HG03442 (cell line): ENCODE measurements around the gene C9orf152.
"Not testable (repeated sequence)": the region's sequence is repeated elsewhere in the genome, so short reads cannot be mapped to it uniquely, and the experiment has no call there.

Source experiments
- ATAC-seq: cut with Tn5 transposase; IDR thresholded peaks from one replicate; pipeline ENCODE4 v1.9.1; 2021; ENCODE audit warnings: mild to moderate bottlenecking, moderate library complexity; ENCODE audit not compliant: unreplicated experiment

C9orf152 gene

GRCh38 chr9:110208031-110208430, at the start of gene C9orf152:
C9orf152 (minus strand) TSS chr9:110208159; CDS start chr9:110207579, 580 bp downstream.
- no peak for ATAC-seq

GRCh38 chr9:110257097-110257841, 49.3 kb upstream of the C9orf152 start:
- peak; percentile 2 for ATAC-seq

GRCh38 chr9:110256380-110257096, 48.6 kb upstream of the C9orf152 start, which contains the start of gene TXN:
TXN (minus strand) TSS chr9:110256507; CDS start chr9:110256435, 72 bp downstream.
- peak; percentile 66 for ATAC-seq

- ATAC-seq: peak; percentile 16
Measured at GRCh38 chr9:110255463-110256379, 47.8 kb upstream of the C9orf152 start.

- ATAC-seq: no peak
Measured at GRCh38 chr9:110255034-110255462, 47.1 kb upstream of the C9orf152 start.

- no peak for ATAC-seq
Measured at GRCh38 chr9:110254500-110254899, 46.5 kb upstream of the C9orf152 start.

GRCh38 chr9:110252509-110253139, 44.7 kb upstream of the C9orf152 start:
- no peak for ATAC-seq

- not testable (repeated sequence) for ATAC-seq
Measured at GRCh38 chr9:110251770-110252169, 43.8 kb upstream of the C9orf152 start.

GRCh38 chr9:110251212-110251611, 43.3 kb upstream of the C9orf152 start:
- ATAC-seq: no peak

- ATAC-seq: no peak
Measured at GRCh38 chr9:110249603-110250002, 41.6 kb upstream of the C9orf152 start.

- no peak for ATAC-seq
Measured at GRCh38 chr9:110248361-110248760, 40.4 kb upstream of the C9orf152 start.

GRCh38 chr9:110246214-110246613, 38.3 kb upstream of the C9orf152 start:
- no peak for ATAC-seq

GRCh38 chr9:110244616-110245015, 36.7 kb upstream of the C9orf152 start:
- no peak for ATAC-seq

GRCh38 chr9:110241858-110242321, 33.9 kb upstream of the C9orf152 start:
- ATAC-seq: no peak

- no peak for ATAC-seq
Measured at GRCh38 chr9:110241260-110241857, 33.4 kb upstream of the C9orf152 start.

- ATAC-seq: no peak
Measured at GRCh38 chr9:110240198-110240597, 32.2 kb upstream of the C9orf152 start.

- ATAC-seq: no peak
Measured at GRCh38 chr9:110228321-110228720, 20.4 kb upstream of the C9orf152 start.

GRCh38 chr9:110224583-110224982, 16.6 kb upstream of the C9orf152 start:
- ATAC-seq: no peak

GRCh38 chr9:110220809-110221208, 12.8 kb upstream of the C9orf152 start:
- no peak for ATAC-seq

GRCh38 chr9:110217656-110218099, 9.7 kb upstream of the C9orf152 start:
- no peak for ATAC-seq
